Activated CD8-positive, alpha-beta memory T cell treated with anti-CD3 and anti-CD28 coated beads for 48 hours (primary cell): ENCODE data around the gene HMCN2.

Experiments
- DNase-seq, 3 experiments: peaks; one replicate each; pipeline ENCODE4 v3.0.0-alpha.2; 2020; ENCODE audit warnings: low read depth in 2 of 3, low spot score in 2 of 3

Gene HMCN2

GRCh38 chr9:130305381-130305780 lies 39.8 kb downstream of the HMCN2 start:
- DNase-seq: no peak

GRCh38 chr9:130306823-130307666 lies 41.5 kb downstream of the HMCN2 start:
- no peak for DNase-seq

GRCh38 chr9:130307667-130307943 lies 42.0 kb downstream of the HMCN2 start:
- DNase-seq: no peak

- DNase-seq: no peak
Observed at GRCh38 chr9:130308081-130308571, 42.6 kb downstream of the HMCN2 start.

GRCh38 chr9:130309689-130310455 lies 44.3 kb downstream of the HMCN2 start:
- DNase-seq: no peak

GRCh38 chr9:130310456-130310855 lies 44.9 kb downstream of the HMCN2 start:
- no peak for DNase-seq

GRCh38 chr9:130311003-130311402 lies 45.4 kb downstream of the HMCN2 start:
- DNase-seq: no peak

GRCh38 chr9:130311408-130312140 lies 46.0 kb downstream of the HMCN2 start:
- no peak for DNase-seq

- DNase-seq: no peak
Observed at GRCh38 chr9:130313103-130313858, 47.7 kb downstream of the HMCN2 start.

GRCh38 chr9:130315446-130316226 lies 50.1 kb downstream of the HMCN2 start:
- DNase-seq: no peak

- DNase-seq: no peak
Observed at GRCh38 chr9:130316430-130316829, 50.9 kb downstream of the HMCN2 start.

- DNase-seq: no peak
Observed at GRCh38 chr9:130319300-130319699, 53.7 kb downstream of the HMCN2 start.

GRCh38 chr9:130319944-130320712 lies 54.6 kb downstream of the HMCN2 start:
- DNase-seq: no peak

- no peak for DNase-seq
Observed at GRCh38 chr9:130320723-130321481, 55.3 kb downstream of the HMCN2 start.

GRCh38 chr9:130321539-130321938 lies 56.0 kb downstream of the HMCN2 start:
- DNase-seq: no peak

- no peak for DNase-seq
Observed at GRCh38 chr9:130323051-130323745, 57.6 kb downstream of the HMCN2 start.

GRCh38 chr9:130325921-130326320 lies 60.4 kb downstream of the HMCN2 start:
- DNase-seq: no peak
